ENCODE results near the gene PRKN. TPM values are rescaled to one million over a fixed set of nuclear protein-coding genes. Genes with fewer than 3 reads are reported as not detected.

PRKN gene
- total RNA-seq, 6 experiments from 2014 or later = 0.32 TPM; not detected in 5

DNA sequence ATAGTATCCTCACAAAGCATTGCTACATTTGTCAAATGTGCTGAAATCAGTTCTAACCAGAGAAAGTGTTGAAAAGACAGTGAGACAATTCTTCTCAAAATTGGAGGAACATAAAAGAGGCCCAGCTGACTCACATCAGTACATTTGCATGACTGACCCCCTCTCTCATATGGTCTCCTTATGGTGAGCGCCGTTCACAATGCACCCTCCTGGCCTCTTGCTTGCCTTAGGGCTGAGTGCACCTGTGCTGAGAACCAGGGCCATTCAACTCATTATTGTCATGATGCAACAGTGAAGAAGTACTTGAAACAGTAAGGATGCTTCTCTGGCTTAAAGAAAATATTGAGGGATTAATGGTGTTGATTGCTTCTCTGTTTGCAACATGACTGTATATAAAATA lies 1078.5 kb downstream of the PRKN start:
- H3K4me3 Mint-ChIP-seq = no peak overlapping the region
- no peaks in the 10 kb centered on the region for H3K27me3 Mint-ChIP-seq (ENCODE audit: insufficient read depth)
- H3K27ac Mint-ChIP-seq = no peak overlapping the region
- H3K9me3 Mint-ChIP-seq = peaks cover 19% of the 10 kb centered on the region
- TF ChIP-seq, protein P1, sequence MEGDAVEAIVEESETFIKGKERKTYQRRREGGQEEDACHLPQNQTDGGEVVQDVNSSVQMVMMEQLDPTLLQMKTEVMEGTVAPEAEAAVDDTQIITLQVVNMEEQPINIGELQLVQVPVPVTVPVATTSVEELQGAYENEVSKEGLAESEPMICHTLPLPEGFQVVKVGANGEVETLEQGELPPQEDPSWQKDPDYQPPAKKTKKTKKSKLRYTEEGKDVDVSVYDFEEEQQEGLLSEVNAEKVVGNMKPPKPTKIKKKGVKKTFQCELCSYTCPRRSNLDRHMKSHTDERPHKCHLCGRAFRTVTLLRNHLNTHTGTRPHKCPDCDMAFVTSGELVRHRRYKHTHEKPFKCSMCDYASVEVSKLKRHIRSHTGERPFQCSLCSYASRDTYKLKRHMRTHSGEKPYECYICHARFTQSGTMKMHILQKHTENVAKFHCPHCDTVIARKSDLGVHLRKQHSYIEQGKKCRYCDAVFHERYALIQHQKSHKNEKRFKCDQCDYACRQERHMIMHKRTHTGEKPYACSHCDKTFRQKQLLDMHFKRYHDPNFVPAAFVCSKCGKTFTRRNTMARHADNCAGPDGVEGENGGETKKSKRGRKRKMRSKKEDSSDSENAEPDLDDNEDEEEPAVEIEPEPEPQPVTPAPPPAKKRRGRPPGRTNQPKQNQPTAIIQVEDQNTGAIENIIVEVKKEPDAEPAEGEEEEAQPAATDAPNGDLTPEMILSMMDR (IDR thresholded peaks at IDR 0.05) = no peak
- DNase-seq = no peak
- H3K36me3 Mint-ChIP-seq (ENCODE audit: low read depth) = no peaks in the 10 kb centered on the region; the same call in 1 of the 2 replicates
- no peaks in the 10 kb centered on the region for H3K4me1 Mint-ChIP-seq (ENCODE audit: low read depth)

DNA sequence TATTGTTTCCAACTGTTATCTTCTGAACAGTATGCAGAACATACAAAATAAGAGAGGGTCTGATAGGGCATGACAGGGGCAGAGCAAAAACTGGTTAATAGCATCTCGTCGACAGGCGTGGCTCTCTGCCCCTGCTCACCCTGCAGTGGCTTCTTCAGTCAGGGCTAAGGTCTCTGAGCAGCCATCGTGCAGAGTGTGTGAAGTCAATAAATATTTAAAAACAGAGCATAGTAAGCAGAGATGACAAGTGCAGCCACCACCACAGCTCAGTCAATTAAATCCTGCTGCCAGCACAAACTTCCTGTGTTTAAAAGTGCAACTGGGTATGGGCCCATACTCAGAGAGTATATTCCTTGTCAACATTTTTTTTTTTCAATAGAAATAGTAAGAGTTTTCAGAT lies 1080.3 kb downstream of the PRKN start:
- H3K36me3 Mint-ChIP-seq (ENCODE audit: low read depth) = no peaks in the 10 kb centered on the region
- peaks cover 17% of the 10 kb centered on the region for H3K9me3 Mint-ChIP-seq
- DNase-seq = no peak

GRCh38 chr6:161644521-161644920 lies 1083.0 kb downstream of the PRKN start:
- no peak overlapping the region for H3K4me3 Mint-ChIP-seq
- no peaks in the 10 kb centered on the region for H3K27me3 Mint-ChIP-seq (ENCODE audit: insufficient read depth)
- no peak overlapping the region for H3K27ac Mint-ChIP-seq
- no peak for DNase-seq
- H3K9me3 Mint-ChIP-seq = peaks cover 35% of the 10 kb centered on the region
- H3K4me1 Mint-ChIP-seq (ENCODE audit: low read depth) = no peaks in the 10 kb centered on the region
- TF ChIP-seq, protein P1 (IDR thresholded peaks at IDR 0.05) = no peak
- peaks cover 4% of the 10 kb centered on the region; the same call in 1 of the 2 replicates for H3K36me3 Mint-ChIP-seq (ENCODE audit: low read depth)

More for the DNA sequence above, 1080.3 kb downstream of the PRKN start:
- Mint-ChIP-seq H3K4me1 (ENCODE audit: low read depth) (no peaks in the 10 kb centered on the region), H3K4me3 (no peak overlapping the region), H3K27ac (no peak overlapping the region), H3K27me3 (ENCODE audit: insufficient read depth) (no peaks in the 10 kb centered on the region)
- TF ChIP-seq, protein P1 (IDR thresholded peaks at IDR 0.05) = no peak

DNA sequence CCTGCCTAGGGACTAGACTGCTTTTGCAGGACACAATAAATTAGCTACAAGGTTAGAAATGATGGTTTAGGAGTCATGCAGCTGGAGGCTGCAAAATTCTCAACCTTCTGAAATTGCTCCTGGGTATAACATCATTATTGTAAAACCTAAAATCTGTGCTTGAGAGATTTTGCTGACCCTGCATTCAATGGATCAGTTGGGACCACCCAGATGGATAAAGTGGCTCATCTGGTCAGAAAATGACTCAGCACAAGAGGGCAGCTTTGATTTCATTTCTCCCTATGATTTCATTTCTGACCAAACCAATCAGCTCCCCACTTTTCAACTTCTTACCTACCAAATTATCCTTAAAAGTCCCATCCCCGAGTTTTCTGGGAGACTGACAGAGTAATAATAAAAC lies 1086.4 kb downstream of the PRKN start:
- Mint-ChIP-seq H3K9me3 (peaks cover 55% of the 10 kb centered on the region), H3K4me1 (ENCODE audit: low read depth) (no peaks in the 10 kb centered on the region), H3K27me3 (ENCODE audit: insufficient read depth) (no peaks in the 10 kb centered on the region), H3K27ac (no peak overlapping the region), H3K4me3 (no peak overlapping the region), H3K36me3 (ENCODE audit: low read depth) (peaks cover 4% of the 10 kb centered on the region; the same call in 1 of the 2 replicates)
- TF ChIP-seq, protein P1 (IDR thresholded peaks at IDR 0.05) = no peak
- no peak for DNase-seq

DNA sequence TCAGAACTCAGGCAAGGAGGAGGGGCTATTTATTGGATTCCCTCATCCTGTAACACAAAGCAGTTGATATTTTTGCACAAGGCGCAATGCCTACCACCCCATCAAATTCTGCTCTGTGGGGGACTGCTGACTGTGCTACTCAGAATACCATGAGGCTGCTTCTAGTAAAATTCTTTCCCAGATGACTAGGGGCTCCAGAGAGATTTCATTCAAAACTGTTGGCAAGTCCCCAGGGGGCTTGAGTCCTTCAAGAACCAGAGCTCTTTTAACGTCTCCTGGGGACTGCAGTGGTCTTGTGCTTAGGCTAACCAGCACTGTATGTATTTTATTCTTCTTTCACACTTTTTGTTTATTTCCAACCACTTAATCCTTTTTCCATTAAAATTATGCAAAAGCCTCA lies 1087.8 kb downstream of the PRKN start:
- H3K27me3 Mint-ChIP-seq (ENCODE audit: insufficient read depth) = no peaks in the 10 kb centered on the region
- H3K27ac Mint-ChIP-seq = no peak overlapping the region
- H3K4me1 Mint-ChIP-seq (ENCODE audit: low read depth) = no peaks in the 10 kb centered on the region
- peaks cover 68% of the 10 kb centered on the region for H3K9me3 Mint-ChIP-seq
- H3K4me3 Mint-ChIP-seq = no peak overlapping the region
- H3K36me3 Mint-ChIP-seq (ENCODE audit: low read depth) = peaks cover 4% of the 10 kb centered on the region; the same call in 1 of the 2 replicates
- TF ChIP-seq, protein P1 (IDR thresholded peaks at IDR 0.05) = no peak
- no peak for DNase-seq

- Mint-ChIP-seq H3K36me3 (ENCODE audit: low read depth) (peaks cover 4% of the 10 kb centered on the region; the same call in 1 of the 2 replicates), H3K4me3 (no peak overlapping the region), H3K4me1 (ENCODE audit: low read depth) (no peaks in the 10 kb centered on the region), H3K9me3 (peaks cover 76% of the 10 kb centered on the region), H3K27ac (no peak overlapping the region), H3K27me3 (ENCODE audit: insufficient read depth) (no peaks in the 10 kb centered on the region)
- TF ChIP-seq, protein P1 (IDR thresholded peaks at IDR 0.05) = no peak
- DNase-seq = no peak
These were observed 1089.9 kb downstream of the PRKN start for GRCh38 chr6:161637658-161638057.
